ENCODE results near the gene CPNE4.

DNA sequence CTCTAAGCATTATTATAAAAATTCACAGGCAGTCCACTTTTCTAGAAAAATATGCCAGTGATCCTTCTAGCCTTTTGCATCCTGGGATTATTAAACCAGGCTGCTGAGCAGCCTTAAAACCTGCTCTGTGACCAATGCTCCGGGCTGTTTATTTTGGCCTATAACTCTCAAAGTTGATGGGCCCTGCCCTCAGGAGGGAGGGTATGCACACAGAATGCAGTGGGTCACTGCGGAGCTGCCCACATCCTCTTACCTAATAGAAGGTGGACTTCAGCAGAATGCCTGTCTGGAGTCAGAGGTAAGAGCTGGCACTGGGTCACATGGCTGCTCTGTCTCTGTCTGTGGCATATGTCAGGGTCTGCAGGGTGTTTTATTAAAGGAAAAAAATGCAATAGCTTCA is 26.0 kb downstream of the CPNE4 start:
- TF ChIP-seq, protein P1, sequence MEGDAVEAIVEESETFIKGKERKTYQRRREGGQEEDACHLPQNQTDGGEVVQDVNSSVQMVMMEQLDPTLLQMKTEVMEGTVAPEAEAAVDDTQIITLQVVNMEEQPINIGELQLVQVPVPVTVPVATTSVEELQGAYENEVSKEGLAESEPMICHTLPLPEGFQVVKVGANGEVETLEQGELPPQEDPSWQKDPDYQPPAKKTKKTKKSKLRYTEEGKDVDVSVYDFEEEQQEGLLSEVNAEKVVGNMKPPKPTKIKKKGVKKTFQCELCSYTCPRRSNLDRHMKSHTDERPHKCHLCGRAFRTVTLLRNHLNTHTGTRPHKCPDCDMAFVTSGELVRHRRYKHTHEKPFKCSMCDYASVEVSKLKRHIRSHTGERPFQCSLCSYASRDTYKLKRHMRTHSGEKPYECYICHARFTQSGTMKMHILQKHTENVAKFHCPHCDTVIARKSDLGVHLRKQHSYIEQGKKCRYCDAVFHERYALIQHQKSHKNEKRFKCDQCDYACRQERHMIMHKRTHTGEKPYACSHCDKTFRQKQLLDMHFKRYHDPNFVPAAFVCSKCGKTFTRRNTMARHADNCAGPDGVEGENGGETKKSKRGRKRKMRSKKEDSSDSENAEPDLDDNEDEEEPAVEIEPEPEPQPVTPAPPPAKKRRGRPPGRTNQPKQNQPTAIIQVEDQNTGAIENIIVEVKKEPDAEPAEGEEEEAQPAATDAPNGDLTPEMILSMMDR (IDR thresholded peaks at IDR 0.05; ENCODE audit: low read depth, low read length, poor library complexity, severe bottlenecking): no peak
- no peak for TF ChIP-seq EZH2phosphoT487 (IDR thresholded peaks at IDR 0.05; ENCODE audit: borderline replicate concordance, low read length)

Measured in DOHH2 (cell line).